T-helper 2 cell treated with Interferon-gamma antibody and Interleukin-4, amounts not matched to agents 5 μg/mL and 100 μg/mL, for 36 hours (primary cell): Measurements from ENCODE around the gene GBP2.
A peak's percentile ranks its signal among the peaks of the same experiment; 100 is the strongest.
"Not testable (repeated sequence)": the region's sequence is repeated elsewhere in the genome, so short reads cannot be mapped to it uniquely, and the experiment has no call there.

Source experiments
- DNase-seq: peaks from one replicate; pipeline ENCODE4 v3.0.0; 2021; ENCODE audit warnings: low spot score
- H3K27ac Mint-ChIP-seq: one replicate; pipeline ENCODE4 v1.8.0; 2021; ENCODE audit warnings: mild to moderate bottlenecking, mixed read lengths
- H3K27me3 Mint-ChIP-seq: one replicate; pipeline ENCODE4 v1.8.0; 2021; ENCODE audit warnings: low read depth, mixed read lengths
- H3K36me3 Mint-ChIP-seq: one replicate; pipeline ENCODE4 v1.8.0; 2021; ENCODE audit warnings: low read depth, mixed read lengths
- H3K4me1 Mint-ChIP-seq: one replicate; pipeline ENCODE4 v1.8.0; 2021; ENCODE audit warnings: low read depth, mixed read lengths
- H3K4me3 Mint-ChIP-seq: one replicate; pipeline ENCODE4 v1.8.0; 2022; ENCODE audit warnings: mild to moderate bottlenecking, moderate library complexity, mixed read lengths
- H3K9me3 Mint-ChIP-seq: one replicate; pipeline ENCODE4 v1.8.0; 2021; ENCODE audit warnings: mixed read lengths

GBP2 gene

DNA sequence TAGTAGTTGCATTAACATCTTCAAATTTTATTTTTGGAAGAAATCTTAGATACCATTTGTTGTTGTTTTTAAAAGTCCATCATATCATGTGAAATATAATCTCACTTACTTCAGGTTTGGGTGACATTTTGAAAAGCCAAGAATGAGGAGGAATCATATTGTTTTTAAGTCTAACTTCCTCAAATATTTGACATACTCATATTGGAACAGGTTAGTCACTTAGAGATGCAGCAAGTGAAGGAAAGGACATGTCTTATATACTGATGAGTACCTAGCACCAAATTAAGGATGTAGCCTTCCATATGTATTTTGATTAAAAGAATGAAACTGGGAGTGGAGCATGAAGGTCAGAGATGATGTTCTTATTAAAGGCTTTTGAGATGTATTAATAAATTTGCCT, 23.9 kb downstream of the GBP2 start:
- H3K9me3 Mint-ChIP-seq: peaks cover 4% of the 10 kb centered on the region
- H3K27me3 Mint-ChIP-seq: peaks cover 2% of the 10 kb centered on the region
- H3K4me3 Mint-ChIP-seq: no peak overlapping the region
- H3K27ac Mint-ChIP-seq: no peak overlapping the region
- no peak for DNase-seq
- H3K4me1 Mint-ChIP-seq: no peaks in the 10 kb centered on the region
- H3K36me3 Mint-ChIP-seq: peaks cover 44% of the 10 kb centered on the region

DNA sequence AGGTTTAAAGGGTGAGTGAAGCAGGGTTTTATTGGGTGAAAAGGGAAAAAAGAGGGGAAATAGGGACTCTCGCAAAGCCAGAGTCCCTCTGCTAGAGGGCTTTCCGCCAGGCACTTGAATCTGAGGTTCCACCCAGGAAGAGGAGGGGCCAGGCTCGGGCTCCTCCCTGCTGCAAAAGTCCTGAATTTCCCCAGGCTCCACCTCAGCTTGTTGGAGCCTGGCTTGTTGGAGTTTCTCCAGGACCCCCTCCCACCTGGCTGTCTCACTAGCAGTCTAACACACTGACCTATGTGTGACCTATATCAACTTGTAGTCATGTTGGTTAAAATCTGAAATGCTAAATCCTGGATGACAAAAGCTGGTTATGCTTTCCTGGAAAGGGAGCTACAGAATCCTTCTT, 25.5 kb downstream of the GBP2 start:
- Mint-ChIP-seq H3K9me3 (peaks cover 18% of the 10 kb centered on the region), H3K27me3 (peaks cover 2% of the 10 kb centered on the region), H3K4me1 (no peaks in the 10 kb centered on the region), H3K27ac (no peak overlapping the region), H3K36me3 (peaks cover 34% of the 10 kb centered on the region), H3K4me3 (no peak overlapping the region)
- DNase-seq: no peak

DNA sequence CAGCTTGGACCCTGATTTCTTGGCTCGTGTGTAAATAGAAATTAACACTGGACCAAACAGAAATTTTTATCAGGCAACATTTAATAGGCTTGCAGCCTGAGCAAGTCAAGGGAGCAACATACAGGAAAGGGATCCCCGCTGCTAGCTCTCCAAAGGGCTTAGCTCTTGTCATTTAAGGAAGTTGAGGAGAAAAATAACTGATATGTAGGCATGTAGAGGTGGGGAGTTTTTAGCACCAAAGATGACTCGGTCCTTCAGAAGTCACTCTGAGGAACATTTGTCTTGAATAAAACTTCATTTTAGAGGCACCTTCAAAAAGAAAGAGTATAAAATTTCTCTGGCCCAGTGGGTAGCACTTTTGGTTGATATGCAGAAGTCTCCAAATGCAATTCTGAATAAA, 27.1 kb downstream of the GBP2 start:
- H3K27me3 Mint-ChIP-seq: peaks cover 5% of the 10 kb centered on the region
- no peak for DNase-seq
- peaks cover 18% of the 10 kb centered on the region for H3K9me3 Mint-ChIP-seq
- H3K4me1 Mint-ChIP-seq: no peaks in the 10 kb centered on the region
- no peak overlapping the region for H3K27ac Mint-ChIP-seq
- H3K36me3 Mint-ChIP-seq: peaks cover 19% of the 10 kb centered on the region
- no peak overlapping the region for H3K4me3 Mint-ChIP-seq

DNA sequence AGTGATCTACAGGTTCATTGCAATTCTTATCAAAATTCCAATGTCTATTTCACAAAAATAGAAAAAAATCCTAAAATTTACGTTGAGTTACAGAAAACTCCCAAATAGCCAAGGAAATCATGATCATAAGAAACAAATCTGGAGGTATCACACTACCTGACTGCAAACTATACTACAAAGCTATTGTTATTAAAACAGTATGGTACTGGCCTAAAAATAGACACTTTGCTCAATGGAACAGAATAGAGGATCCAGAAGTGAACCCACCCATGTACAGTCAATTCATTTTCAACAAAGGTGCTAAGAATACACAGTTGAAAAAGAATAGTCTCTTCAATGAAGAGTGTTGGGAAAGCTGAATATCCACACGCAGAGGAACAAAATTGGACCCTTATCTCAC, 30.2 kb downstream of the GBP2 start:
- Mint-ChIP-seq H3K9me3 (peaks cover 21% of the 10 kb centered on the region), H3K27me3 (peaks cover 12% of the 10 kb centered on the region), H3K36me3 (peaks cover 9% of the 10 kb centered on the region), H3K4me3 (no peak overlapping the region), H3K27ac (no peak overlapping the region), H3K4me1 (peaks cover 6% of the 10 kb centered on the region)
- no peak for DNase-seq

DNA sequence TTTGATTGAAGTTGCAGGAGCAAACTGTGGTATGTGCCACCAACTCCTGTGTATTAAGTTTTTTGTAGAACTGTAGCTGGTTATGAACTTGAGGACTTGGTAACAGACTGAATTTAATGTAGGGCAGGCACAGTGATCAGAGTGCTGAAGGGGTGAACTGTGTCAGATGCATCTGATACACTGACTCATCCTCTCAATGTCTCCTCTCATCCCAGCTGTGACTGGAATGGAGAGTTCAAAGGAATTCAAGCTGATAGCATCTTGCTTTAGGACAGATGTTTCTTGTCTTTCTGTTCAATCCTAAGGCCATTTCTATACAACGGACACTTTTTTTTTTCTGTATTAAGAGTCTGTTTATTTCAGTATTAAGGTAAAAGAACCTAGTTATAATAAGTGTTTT, 36.0 kb downstream of the GBP2 start:
- H3K27ac Mint-ChIP-seq: no peak overlapping the region
- H3K4me3 Mint-ChIP-seq: no peak overlapping the region
- peaks cover 3% of the 10 kb centered on the region for H3K9me3 Mint-ChIP-seq
- peaks cover 10% of the 10 kb centered on the region for H3K27me3 Mint-ChIP-seq
- no peaks in the 10 kb centered on the region for H3K36me3 Mint-ChIP-seq
- no peak for DNase-seq
- peaks cover 12% of the 10 kb centered on the region for H3K4me1 Mint-ChIP-seq

DNA sequence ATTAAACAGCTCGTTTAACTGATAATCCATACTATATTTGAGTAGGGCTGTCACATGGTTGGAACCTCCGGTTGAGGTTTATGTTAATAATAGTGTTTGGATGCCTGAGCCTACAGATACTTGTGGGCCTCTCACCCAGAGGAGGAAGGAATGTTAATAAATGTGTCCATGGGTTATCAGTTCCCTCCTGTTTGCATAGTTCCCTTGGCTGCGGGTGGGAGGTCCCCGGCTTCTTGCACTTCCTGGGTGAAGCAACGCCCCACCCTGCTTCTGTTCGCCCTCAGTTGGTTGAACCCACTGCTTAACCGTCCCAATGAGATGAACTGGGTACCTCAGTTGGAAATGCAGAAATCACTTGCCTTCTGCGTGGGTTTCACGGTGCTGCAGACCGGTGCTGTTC, 37.3 kb downstream of the GBP2 start:
- Mint-ChIP-seq H3K27ac (no peak overlapping the region), H3K27me3 (peaks cover 5% of the 10 kb centered on the region), H3K9me3 (peaks cover 2% of the 10 kb centered on the region), H3K36me3 (no peaks in the 10 kb centered on the region), H3K4me3 (no peak overlapping the region), H3K4me1 (peaks cover 14% of the 10 kb centered on the region)
- no peak for DNase-seq

DNA sequence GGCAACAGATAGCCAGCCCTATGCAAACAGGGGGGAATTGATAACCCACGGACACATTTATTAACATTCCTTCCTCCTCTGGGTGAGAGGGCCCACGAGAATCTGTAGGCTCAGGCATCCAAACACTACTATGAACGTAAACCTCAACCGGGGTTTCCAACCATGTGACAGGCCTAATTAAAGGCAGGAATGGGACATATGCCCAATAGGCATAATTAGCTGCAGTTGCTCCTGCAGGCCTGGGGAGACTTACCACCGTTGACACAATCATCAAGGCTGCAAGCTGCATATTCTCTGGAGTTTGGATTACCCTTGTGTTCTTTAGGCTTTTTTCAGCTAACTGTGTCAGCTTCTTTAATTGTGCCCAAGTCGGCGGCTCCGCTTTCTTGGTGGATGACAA, 38.7 kb downstream of the GBP2 start:
- Mint-ChIP-seq H3K9me3 (no peaks in the 10 kb centered on the region), H3K4me3 (no peak overlapping the region), H3K4me1 (peaks cover 14% of the 10 kb centered on the region), H3K27ac (no peak overlapping the region), H3K36me3 (no peaks in the 10 kb centered on the region), H3K27me3 (no peaks in the 10 kb centered on the region)
- DNase-seq: no peak

DNA sequence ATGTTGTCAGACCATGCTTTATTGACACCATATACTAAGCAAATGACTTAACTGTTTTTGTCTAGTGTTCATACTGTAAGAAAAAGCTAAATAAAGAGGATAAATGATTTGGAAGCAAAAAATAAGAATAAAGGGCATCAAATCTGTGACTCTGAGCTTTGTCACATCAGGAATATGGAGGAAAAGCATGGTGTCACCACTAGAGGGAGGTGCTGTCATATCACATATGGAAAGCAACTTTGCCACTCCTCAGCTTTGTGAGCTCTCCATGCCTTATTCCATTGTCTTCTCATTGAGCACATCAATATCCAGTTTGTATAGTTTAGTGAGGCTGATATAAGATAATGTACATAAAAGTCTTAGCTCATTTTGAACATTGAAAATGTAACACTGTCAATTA, 40.1 kb downstream of the GBP2 start:
- Mint-ChIP-seq H3K4me1 (peaks cover 9% of the 10 kb centered on the region), H3K9me3 (no peaks in the 10 kb centered on the region), H3K4me3 (no peak overlapping the region), H3K27ac (no peak overlapping the region), H3K27me3 (no peaks in the 10 kb centered on the region), H3K36me3 (no peaks in the 10 kb centered on the region)
- peak; percentile 41 for DNase-seq

DNA sequence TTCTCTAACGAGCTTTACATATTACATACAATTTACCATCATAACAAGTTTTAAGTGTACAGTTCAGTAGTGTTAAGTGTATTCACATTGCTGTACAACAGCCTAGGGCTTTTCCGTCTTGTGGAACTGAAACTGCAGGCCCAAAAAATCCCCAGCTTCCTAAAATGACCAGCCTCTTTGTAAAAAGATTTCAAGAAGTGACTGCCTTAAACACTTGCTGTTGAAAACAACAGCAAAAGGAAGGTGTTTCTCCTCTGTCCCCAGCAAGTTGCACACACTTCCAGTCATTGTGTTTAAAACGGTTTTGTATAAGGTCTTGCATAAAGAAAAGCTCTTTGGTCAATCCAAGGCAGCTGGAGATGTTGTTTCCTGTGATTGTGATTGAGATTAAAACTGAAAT, 44.9 kb downstream of the GBP2 start:
- DNase-seq: no peak
- H3K4me1 Mint-ChIP-seq: peaks cover 2% of the 10 kb centered on the region
- peaks cover 9% of the 10 kb centered on the region for H3K36me3 Mint-ChIP-seq
- no peak overlapping the region for H3K4me3 Mint-ChIP-seq
- H3K27me3 Mint-ChIP-seq: peaks cover 3% of the 10 kb centered on the region
- peaks cover 16% of the 10 kb centered on the region for H3K9me3 Mint-ChIP-seq
- no peak overlapping the region for H3K27ac Mint-ChIP-seq

DNA sequence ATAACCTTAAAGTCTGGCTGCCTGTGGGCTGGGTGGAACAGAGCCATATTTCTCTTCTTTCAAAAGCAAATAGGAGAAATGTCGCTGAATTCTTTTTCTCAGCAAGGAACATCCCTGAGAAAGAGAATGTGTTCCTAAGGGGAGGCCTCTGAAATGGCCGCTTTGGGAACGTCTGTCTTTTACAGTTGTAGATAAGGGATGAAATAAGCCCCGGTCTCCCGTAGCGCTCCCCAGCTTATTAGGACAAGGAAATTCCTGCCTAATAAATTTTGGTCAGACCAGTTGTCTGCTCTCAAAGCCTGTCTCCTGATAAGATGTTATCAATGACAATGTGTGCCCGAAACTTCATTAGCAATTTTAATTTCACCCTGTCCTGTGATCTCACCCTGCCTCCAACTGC, 45.8 kb downstream of the GBP2 start:
- not testable (repeated sequence) for H3K4me1 Mint-ChIP-seq, H3K4me3 Mint-ChIP-seq, H3K27ac Mint-ChIP-seq, H3K36me3 Mint-ChIP-seq, DNase-seq, H3K27me3 Mint-ChIP-seq
- H3K9me3 Mint-ChIP-seq: peaks cover 20% of the 10 kb centered on the region

DNA sequence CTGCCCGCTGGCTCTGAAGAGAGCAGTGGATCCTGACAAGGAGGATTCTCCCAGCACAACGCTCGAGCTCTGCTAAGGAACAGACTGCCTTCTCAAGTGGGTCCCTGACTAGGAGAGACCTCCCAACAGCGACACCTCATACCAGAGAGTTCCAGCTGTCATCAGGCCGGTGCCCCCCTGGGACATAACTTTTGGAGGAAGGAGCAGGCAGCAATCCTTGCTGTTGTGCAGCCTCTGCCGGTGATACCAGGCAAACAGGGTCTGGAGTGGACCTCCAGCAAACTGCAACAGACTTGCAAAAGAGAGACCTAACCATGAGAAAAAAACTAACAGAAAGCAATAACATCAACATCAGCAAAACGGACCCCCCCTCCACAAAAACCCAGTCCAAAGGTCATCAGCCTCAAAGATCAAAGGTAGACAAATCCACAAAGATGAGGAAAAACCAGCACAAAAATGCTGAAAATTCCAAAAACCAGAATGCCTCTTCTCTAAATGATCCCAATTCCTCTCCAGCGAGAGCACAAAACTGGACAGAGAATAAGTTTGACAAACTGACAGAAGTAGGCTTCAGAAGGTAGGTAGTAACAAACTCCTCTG, 53.3 kb downstream of the GBP2 start:
- H3K4me3 Mint-ChIP-seq, H3K27ac Mint-ChIP-seq, DNase-seq: not testable (repeated sequence)
- peaks cover 27% of the 10 kb centered on the region for H3K4me1 Mint-ChIP-seq
- H3K9me3 Mint-ChIP-seq: peaks cover 33% of the 10 kb centered on the region
- peaks cover 15% of the 10 kb centered on the region for H3K36me3 Mint-ChIP-seq
- H3K27me3 Mint-ChIP-seq: peaks cover 14% of the 10 kb centered on the region

DNA sequence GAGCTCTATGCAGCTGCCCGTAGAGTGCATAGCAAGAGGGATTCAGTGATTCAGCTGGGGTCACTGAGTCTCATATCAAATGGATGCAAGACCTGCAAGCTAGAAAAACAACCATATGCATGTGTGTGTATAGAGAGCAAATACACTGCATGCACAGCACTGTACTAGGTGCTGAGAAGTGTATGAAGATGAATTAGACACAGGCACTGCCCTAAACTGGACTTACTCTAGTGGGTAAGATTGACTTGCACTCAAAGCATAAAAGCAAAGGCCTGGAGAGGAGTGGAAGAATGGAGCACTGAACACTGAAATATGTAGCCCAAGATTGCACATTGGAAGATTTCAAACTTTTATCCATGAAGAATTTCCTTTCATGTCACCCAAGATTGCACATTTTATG, 55.4 kb downstream of the GBP2 start:
- H3K9me3 Mint-ChIP-seq: peaks cover 21% of the 10 kb centered on the region
- peaks cover 29% of the 10 kb centered on the region for H3K4me1 Mint-ChIP-seq
- peaks cover 11% of the 10 kb centered on the region for H3K36me3 Mint-ChIP-seq
- peaks cover 9% of the 10 kb centered on the region for H3K27me3 Mint-ChIP-seq
- DNase-seq: no peak
- H3K27ac Mint-ChIP-seq: peak overlapping the region; percentile 76
- H3K4me3 Mint-ChIP-seq: peak overlapping the region; percentile 77

DNA sequence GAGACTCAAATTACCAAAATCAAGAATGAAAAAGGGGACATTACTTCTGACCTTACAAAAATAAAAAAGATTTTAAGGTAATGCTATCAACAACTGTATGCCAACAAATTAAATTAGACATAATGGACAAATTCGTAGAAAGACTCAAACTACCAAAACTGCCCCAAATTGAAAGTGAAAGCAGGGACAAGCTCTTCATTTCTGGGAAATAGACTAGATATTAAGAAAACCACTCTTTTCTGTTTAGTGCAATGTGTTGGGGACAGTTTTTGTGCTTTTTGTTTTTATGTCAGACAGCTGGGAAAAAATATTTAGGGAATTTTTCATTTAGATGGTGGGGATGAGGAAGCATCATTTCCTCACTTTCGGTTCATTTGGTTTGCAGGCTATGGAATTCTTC, 56.0 kb downstream of the GBP2 start:
- H3K4me1 Mint-ChIP-seq: peaks cover 32% of the 10 kb centered on the region
- peaks cover 9% of the 10 kb centered on the region for H3K27me3 Mint-ChIP-seq
- no peak for DNase-seq
- H3K4me3 Mint-ChIP-seq: peak overlapping the region; percentile 77
- H3K36me3 Mint-ChIP-seq: peaks cover 12% of the 10 kb centered on the region
- peaks cover 21% of the 10 kb centered on the region for H3K9me3 Mint-ChIP-seq
- H3K27ac Mint-ChIP-seq: peak overlapping the region; percentile 76

DNA sequence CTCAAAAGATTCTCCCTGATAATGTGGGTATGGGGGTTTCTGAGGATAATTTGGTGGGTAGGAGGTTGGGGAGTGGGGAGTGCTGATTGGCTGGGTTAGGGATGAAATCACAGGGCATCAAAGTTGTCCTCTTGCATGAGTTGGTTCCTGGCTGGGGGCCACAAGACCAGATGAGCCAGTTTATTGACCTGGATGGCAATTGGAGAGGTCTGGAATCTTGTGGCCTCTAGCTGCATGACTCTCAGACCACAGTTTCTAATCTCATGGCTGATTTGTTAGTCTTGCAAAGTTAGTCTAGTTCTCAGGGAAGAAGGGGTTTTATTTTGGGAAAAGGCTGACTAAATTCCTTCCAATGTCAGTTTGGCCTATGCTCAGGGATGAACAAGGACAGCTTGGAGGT, 57.6 kb downstream of the GBP2 start:
- no peak for DNase-seq
- peaks cover 5% of the 10 kb centered on the region for H3K9me3 Mint-ChIP-seq
- H3K4me3 Mint-ChIP-seq: no peak overlapping the region
- H3K36me3 Mint-ChIP-seq: peaks cover 21% of the 10 kb centered on the region
- H3K27me3 Mint-ChIP-seq: no peaks in the 10 kb centered on the region
- H3K4me1 Mint-ChIP-seq: peaks cover 38% of the 10 kb centered on the region
- H3K27ac Mint-ChIP-seq: peak overlapping the region; percentile 33
